Amniotic stem cell (primary cell): Measurements from ENCODE around the gene STXBP3.
"Not testable (repeated sequence)": the region's sequence is repeated elsewhere in the genome, so short reads cannot be mapped to it uniquely, and the experiment has no call there.

Experiments
- DNase-seq: peaks from one replicate; lab custom pipeline; 2025; lab: John Stamatoyannopoulos, UW

The STXBP3 gene

DNA sequence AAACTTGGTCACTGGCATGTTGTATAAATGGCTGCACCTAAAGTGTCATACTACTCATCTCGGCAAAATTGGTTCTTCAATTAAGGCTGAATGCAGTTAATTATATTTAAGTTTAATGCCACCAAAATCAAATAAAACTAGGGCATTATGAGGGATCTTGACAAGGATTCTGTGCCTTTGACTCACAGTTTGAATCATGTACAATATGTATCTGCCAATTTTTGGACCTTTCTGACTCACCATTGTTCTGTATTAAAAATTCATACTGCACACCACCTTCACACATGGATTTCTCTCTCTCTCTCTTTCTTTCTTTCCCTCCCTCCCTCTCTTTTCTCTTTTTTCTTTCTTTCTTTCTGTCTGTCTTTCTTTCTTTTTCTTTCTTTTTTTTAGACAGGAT is 14.1 kb upstream of the STXBP3 start:
- no peak for DNase-seq

DNA sequence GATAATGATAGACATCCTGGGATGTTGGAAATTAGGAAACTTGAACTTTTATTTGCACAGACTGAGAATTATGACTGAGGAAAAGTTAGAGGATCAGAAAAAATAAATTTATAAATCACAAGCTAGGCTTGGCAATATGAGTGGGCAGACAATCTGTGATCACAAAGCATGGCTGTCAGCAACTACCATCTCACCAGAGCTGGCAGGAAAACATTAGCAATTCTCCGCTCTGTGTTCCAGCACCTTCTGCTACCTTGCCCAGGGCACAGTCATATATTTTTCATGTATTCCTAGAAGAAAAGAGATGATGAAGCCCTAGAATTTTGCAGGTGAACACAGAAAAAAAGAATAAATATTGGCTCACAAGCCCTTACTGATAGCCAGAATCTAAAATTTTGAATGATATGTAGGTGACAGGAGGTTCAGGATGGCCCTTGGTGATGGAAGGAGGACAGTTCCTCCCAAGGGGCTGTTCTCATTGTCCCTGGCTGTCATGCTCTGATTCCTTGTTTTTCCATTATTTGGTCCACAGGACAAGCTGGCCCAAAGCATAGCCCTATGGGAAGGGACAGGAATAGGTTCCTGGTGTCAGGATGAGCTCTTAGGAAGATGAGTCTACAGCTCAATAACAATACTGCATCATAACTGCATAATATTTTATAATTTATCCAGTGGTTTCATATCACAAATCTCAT is 12.2 kb upstream of the STXBP3 start:
- DNase-seq: no peak

DNA sequence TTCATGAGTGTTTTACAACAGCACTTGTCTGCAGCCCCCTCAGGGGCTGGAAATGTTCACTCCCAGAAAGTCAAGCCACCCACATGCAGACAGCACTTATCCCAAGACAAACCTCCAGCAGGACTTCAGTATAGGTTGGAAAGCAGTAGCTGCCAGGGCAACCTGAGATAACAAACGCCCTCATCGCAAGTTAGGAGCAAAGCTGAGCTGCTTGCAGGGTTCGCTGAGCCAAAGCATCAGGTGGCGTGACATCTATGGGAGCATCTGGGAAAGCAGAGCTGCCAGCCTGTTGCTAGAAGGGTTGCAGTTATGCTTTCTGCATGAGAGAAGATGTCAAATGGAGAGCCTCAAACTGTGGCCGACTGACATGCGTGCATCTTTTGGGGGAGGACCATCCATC is 4.2 kb upstream of the STXBP3 start:
- no peak for DNase-seq

DNA sequence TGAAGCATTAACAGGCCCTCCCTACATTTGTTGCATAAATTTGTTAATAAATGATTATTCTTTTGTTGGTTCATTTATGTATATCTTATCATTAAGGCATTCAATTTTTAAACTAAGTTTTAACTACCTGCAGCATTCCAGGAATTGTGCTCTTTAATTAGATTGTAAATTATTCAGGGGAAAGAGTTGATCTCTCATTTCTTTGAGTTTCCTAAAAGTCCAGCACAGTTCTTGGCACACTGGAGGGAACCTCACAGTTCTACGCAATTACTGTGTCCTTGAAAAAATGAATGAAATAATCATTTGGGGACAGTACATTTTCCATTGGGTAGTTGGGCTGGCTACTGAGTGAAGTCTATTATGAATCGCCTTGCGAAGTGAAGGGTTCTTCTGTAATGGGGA is 493 bp upstream of the STXBP3 start:
- no peak for DNase-seq

DNA sequence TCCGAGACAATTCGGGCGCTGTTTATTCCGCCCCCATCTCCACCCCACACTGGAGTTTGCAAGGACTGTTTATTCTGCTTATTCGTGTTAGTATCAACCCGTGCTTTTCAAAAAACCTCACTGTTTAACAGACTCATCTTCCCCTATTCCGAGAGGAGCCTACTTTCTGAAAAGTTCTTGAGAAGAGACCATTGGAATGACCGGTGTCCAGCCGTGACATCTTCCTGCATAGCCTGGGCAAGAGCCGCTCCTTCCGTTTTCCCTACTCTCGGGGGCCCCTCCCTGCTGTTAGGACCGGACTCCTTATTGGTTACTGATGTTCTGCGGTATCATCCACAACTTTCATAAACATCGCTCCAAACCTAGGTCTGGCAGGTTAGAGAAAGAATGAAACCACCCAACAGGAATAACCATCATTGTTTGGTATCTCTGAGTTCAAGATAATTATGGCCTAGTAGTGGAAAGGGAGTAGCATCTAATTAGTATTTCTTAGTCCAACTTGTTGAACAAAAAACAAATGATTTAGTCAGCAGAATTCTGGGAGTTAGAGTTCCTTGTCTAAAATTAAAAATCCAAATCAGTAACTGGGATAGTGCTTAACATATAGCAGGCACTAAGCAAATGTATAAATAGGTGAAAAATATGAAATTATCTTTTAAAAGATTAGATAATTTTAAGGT is 837 bp downstream of the STXBP3 start:
- DNase-seq: peak; percentile 91

DNA sequence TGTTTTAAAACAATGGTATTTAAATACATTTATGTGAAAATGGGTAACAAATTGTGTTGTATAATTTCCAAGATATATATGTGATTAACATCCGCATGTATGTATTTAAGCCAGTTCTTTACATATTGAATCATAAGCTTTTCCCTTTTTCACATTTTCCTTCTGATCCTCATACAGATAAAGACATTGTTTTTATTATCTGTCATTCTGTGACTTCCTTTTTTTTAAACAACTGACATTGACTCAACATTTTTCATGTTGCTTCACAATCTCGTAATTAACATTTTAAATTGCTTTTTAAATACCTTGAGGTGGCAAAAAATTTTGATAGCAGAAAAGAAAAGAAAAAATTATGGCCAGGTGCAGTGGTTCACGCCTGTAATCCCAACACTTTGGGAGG is 1.4 kb downstream of the STXBP3 start:
- no peak for DNase-seq

DNA sequence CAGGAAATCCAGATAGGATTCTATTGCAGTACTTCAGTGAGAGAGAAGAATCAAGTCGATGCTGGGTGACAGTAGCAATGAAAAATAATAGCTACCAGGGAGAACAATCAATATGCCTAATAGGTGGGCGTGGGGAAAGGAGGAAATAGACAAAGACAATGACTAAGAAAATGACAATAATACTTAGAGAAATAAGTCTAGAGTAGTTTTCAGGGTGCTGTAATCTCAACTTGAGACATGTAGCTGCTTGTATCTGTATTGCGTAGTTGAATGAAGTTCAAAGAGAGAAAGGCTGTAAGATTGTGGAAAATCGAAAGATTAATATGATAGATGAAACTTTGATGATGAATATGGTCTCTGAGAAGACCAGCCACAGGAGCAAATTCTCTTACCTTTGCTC is 2.6 kb downstream of the STXBP3 start:
- DNase-seq: no peak

DNA sequence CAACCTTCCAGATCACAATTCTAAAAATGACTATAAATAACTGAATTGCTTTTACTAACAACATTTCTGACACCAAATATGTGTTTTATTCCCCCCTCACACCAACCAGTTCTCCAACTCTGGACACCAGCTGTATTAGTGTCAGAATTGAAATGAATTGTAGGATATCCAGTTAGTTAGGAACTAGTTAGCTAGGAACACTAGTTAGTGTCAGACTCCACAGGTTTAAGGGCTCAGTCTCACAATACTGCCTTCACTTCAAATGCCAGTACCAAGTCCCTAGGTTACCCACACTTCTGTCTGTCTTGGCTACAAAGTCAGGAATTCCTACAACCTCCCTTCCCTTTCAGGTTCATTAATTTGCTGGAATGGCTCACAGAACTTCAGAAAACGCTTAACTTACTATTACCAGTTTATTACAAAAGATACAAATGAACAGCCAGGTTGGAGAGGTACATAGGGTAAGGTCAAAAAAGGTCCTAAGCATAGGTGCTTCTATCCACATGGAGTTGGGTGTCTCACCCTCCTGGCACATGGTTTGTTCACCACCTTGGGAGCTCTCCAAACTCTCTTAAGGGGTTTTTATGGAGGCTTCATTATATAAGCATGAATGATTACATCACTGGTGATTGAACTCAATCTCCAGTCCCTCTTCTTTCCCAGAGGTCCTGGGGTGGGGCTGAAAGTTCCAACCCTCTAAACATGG is 4.2 kb downstream of the STXBP3 start:
- no peak for DNase-seq

DNA sequence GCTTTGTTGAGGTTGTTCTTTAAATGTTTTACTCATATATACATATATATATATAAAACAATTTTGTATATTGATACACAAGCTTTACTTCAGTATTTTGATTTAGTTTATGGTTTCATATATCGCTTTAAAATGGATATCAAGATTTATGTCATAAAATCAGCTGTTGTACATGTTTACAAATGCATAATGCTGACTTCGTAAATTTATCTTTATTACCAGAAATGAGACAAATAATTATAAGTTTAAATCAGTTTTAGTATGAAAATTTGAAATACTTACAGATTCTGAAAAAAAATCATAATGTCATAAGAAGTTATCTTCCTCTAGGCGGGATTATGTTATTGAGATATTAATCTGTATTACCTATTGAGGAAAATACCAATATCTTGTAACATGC is 6.9 kb downstream of the STXBP3 start:
- DNase-seq: no peak

DNA sequence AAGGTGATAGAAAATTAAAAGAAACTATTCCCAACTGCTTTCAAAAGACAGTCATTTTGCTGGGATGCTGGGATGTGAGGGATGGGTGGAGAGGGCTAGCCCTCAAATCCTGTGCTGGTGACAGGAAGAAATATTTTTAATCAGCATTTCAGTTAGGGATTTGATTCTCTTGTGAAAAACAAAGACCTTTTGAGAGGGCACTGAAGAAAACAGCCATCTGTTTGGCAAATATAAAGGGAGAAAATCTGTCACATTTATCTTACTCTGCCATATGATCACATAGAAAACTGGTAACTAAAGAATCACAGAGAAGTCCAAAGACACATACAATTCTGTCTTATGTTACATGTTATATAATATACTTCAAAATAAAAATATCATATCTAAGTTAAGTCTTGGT is 12.3 kb downstream of the STXBP3 start:
- no peak for DNase-seq

DNA sequence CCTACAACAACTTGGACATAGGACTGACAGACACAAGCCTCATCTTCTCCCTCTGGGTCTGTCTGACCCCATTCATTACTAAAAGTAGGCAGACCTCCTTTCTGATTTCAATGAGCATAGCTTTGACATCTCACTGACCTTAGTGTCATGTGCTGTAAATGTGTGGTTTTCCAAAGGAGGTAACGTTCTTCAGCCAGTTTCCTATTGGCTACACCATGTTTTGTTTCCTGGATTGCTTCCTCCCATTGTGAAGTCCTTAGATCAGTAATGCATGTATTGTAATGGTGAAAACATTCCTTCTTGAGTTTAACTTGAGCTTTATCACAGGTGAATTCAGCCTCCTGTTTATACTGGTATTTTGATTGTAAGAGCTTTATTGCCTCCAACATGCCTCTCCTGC is 20.6 kb downstream of the STXBP3 start:
- no peak for DNase-seq

DNA sequence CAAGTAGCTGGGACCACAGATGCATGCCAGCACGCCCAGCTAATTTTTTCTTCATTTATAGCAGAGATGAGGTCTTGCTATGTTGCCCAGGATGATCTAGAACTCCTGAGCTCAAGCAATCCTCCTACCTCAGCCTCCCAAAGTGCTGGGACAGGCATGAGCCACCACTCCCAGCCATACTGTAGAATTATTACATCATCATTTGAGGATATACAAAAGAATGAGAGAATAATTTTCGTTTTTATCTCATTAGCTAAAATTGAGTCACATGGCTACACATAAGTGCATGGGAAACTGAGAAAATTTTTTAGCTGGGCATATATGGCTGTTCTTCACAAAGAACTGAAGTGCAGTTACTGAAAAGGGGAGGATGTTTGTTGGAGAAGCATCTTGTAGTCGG is 21.2 kb downstream of the STXBP3 start:
- DNase-seq: no peak

DNA sequence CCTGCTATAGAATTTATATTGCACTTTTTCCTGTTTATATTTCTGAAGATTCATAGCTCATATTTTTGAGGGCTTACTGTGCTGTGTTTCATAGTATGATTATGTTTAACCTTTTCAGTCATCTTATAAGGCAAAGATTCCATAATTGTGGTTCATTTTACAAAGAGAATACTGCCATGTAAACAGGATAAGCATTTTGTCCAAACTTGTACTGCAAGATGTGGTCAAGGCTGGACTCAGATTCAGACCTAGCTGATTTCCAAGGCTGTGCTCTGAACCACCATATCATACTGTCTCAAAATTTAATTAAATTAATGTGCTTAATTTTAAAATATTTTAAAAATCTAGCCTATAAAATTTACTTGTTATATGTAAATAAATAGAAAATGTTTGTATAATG is 31.4 kb downstream of the STXBP3 start:
- DNase-seq: no peak

DNA sequence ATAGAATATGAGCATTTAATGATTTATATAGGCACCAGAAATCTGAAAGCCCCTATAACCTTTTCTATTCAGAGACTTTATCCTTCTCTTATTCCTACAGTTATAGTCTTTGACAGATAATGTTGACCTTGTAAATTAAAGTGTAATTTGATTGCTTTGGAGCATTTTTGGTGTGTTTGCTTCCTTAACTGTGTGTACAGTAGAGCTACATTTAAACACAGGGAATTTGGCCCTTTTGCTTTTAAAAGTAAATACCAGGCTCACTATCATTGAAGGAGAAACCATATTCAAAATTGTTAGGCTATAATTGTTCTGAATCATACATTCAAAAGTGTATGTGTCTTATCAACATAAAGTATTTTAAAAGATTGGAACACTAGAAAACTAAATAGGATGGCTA is 33.0 kb downstream of the STXBP3 start:
- no peak for DNase-seq

DNA sequence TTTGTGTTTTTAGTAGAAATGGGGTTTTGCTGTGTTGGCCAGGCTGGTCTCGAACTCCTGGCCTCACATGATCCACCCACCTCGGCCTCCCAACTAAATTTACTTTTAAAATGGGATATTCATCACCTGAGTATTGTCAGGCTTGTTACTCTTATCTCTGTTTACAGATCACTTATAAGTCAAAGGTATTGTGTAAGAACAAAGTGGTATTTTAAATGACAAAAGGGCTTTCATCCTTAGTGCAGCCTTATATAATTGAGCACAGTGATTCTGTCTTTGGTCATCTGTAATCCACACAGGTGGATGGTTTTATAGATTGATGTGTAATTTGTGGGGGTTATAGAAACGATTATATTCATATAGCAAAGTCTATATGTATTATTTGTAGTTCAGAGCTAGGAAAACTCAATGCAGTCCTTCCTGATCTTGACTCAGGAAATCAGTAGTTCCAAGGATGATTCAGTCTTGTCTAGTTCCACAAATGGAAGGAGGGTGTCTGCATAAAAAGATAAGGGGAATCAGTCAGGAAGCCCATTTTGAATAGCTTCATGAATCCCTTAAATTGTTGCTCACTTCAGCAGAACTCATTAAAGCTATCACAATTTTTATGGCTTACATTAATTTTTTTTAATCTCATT is 34.6 kb downstream of the STXBP3 start:
- no peak for DNase-seq

DNA sequence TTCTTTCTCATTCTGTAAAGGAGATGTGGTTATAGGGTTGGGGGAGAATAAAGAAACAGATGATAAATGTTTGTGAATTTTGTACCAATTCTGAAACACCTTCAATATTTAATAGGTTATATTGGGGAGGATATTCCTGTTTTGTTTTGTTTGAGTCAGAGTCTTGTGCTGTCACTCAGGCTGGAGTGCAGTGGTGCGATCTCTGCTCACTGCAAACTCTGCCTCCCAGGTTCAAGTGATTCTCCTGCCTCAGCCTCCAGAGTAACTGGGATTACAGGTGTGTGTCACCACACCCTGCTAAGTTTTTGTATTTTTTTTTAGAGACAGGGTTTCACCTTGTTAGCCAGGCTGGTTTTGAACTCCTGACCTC is 35.1 kb downstream of the STXBP3 start:
- not testable (repeated sequence) for DNase-seq

DNA sequence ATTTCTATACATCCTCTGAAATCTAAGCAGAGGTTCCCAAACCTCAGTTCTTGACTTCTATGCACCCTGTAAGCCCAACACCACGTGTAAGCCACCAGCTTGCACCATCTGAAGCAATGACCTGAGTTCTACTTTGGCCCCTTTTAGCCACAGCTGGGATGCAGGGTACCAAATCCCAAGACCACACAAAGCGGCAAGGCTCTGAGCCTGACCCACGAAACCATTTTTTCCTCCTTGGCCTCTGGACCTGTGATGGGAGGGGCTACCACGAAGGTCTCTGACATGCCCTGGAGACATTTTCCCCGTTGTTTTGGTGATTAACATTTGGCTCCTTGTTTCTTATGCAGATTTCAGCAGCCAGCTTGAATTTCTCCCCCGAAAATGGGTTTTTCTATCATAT is 38.8 kb downstream of the STXBP3 start:
- DNase-seq: no peak

DNA sequence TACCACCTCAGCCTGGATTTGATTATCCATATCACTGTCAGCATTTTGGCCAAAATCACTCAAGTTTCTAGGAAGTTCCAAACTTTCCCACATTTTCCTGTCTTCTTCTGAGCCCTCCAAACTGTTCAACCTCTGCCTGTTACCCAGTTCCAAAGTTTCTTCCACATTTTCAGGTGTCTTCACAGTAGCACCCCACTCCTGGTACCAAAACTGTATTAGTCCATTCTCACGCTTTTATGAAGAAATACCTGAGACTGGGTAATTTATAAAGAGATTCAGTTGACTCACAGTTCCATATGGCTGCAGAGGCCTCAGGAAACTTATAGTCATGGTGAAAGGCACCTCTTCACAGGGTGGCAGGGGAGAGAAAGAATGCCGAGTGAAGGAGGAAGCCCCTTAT is 39.4 kb downstream of the STXBP3 start:
- no peak for DNase-seq

DNA sequence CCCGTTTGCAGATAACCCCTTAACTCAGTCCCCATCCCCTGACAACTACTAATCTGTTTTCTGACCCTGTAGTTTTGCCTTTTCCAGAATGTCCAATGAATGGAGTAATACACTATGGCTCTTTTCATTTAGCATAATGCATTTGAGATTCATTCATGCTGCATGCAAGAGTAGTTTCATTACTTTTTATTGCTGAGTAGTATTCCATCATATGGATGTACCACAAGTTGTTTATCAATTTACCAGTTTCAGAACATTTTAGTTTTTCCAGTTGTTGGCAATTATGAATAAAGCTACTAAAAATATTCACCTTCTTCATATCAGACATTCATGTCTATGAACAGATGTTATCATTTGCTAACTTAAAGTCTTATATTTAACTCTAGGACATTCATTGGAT is 45.3 kb downstream of the STXBP3 start:
- no peak for DNase-seq

DNA sequence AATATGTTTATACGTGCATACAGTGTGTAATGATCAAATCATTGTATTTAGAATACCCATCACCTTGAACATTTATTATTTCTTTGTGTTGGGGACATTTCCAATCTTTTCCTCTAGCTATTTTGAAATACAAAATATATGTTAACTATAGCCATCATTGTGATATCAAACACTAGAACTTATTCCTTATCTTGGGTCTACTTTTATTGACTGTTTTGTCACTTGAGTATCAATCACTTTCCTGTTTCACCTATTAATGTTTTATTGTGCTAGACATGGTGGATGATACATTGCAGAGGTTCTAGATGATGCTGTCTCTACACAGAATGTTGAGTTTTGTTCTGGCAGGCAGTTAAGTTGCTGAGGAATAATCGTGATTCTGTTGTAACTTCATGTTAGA is 45.9 kb downstream of the STXBP3 start:
- no peak for DNase-seq

DNA sequence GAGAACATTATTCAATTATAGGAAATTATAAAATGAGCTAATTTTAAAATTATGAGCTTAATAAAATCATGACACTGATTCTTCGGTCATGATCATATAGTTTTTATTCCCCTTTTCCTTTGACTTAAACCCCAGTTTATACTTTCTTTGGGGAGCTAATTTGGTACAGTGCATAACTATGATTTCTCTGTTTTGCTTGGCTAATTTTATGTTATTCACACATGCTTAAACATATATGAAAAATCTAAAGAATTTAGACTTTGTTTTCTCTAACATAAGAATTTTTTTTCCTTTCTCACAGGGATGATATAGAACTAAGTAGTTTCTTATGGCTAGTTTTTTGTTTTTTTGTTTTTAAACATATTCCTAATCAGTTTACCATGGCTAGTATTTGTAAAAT is 52.5 kb downstream of the STXBP3 start:
- no peak for DNase-seq

DNA sequence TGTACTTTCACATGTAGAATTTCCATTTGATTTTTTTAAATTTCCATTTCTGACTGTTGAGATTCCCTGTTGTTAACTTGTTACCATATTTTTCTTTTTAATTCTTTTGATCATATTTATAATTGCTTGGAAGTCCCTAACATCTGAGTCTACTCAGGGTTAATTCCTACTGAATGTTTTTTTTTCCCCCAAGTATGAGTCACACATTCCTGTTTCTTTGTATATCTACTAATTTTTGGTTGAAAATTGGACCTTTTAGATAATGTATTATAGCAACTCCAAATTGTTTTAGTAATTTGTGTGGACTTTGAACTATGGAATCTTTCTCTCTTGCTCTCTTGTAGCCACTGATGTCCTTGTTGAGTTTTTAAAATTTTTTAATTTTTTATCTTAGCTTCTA is 54.6 kb downstream of the STXBP3 start:
- no peak for DNase-seq

DNA sequence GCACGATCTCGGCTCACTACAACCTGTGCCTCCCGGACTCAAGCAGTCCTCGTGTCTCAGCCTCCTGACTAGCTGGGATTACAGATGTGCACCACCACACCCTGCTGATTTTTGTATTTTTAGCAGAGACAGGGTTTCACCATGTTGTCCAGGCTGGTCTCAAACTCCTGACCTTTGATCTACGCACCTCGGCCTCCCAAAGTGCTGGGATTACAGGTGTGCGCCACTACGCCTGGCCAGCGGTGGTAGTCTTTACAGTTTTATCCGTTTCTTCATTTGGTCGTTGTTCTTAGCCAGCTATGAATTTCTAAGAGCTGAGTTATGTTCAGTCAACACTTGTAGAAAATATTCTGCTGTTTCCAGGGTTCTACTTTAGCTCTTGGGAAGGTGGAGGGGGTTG is 57.1 kb downstream of the STXBP3 start:
- no peak for DNase-seq
